SK-N-SH (cell line): ENCODE measurements around the gene SCAMP2. TPM values are rescaled to one million over a fixed set of nuclear protein-coding genes. Genes with fewer than 3 reads are reported as not detected.

Source experiments
- CTCF ChIA-PET: fragments of 300-600, 350-600 bp; formaldehyde crosslinking; extraction: SDS; loops from one replicate; lab custom pipeline; 2021; lab: Yijun Ruan, JAX
- POLR2A ChIA-PET: fragments of 350-600 bp; sonication (Branson Sonifier 250); formaldehyde crosslinking; extraction: SDS; loops from one replicate; lab custom pipeline; 2020; ENCODE audit warnings: antibody characterized with exemption, inconsistent platforms; lab: Yijun Ruan, JAX
- DNase-seq: peaks from one replicate; pipeline ENCODE4 v3.0.0; 2012
- H2AFZ ChIP-seq: fragments of 200-600 bp; sonication (generic); 2 replicates; pipeline ENCODE4 v1.8.1; 2016; ENCODE audit warnings: antibody characterized with exemption, mild to moderate bottlenecking, low read depth
- H3F3A ChIP-seq: fragments of 200-600 bp; sonication (generic); replicated peaks from 2 replicates; pipeline ENCODE3; 2016; ENCODE audit warnings: antibody characterized with exemption, mild to moderate bottlenecking; ENCODE audit not compliant: insufficient read depth
- H3K27ac ChIP-seq, 2 experiments: fragments of 200-500 bp in 1 of 2; fragments of 200-600 bp in 1 of 2; sonication (Bioruptor generic) in 1 of 2; sonication (generic), shearing (Covaris generic) in 1 of 2; 2 replicates each; pipeline versions ENCODE4 v1.5.1 to v1.6.1; 2014 to 2016; ENCODE audit warnings: low read depth in 2 of 2, inconsistent platforms in 1 of 2, low read length in 1 of 2, mild to moderate bottlenecking in 1 of 2, mixed read lengths in 1 of 2
- H3K27me3 ChIP-seq: fragments of 200-600 bp; sonication (generic), shearing (Covaris generic); 2 replicates; pipeline ENCODE4 v1.6.1; 2016; ENCODE audit warnings: mixed run types; ENCODE audit not compliant: insufficient read depth
- H3K36me3 ChIP-seq, 2 experiments: fragments of 200-500 bp in 1 of 2; fragments of 200-600 bp in 1 of 2; sonication (Bioruptor generic) in 1 of 2; sonication (generic) in 1 of 2; replicated peaks in 1 of 2; 2 replicates each; pipeline versions ENCODE3 to v1.5.1; 2014 to 2016; ENCODE audit warnings: low read length in 1 of 2, mild to moderate bottlenecking in 1 of 2; ENCODE audit not compliant: insufficient read depth in 2 of 2, control insufficient read depth in 1 of 2
- H3K4me1 ChIP-seq, 2 experiments: fragments of 200-500 bp in 1 of 2; fragments of 200-600 bp in 1 of 2; sonication (Bioruptor generic) in 1 of 2; sonication (generic), shearing (Covaris generic) in 1 of 2; 2 replicates each; pipeline versions ENCODE4 v1.5.1 to v1.6.1; 2014 to 2016; ENCODE audit warnings: low read depth in 1 of 2, low read length in 1 of 2, mixed run types in 1 of 2; ENCODE audit not compliant: insufficient read depth in 2 of 2, control insufficient read depth in 1 of 2
- H3K4me2 ChIP-seq: fragments of 200-600 bp; sonication (generic), shearing (Covaris generic); 2 replicates; pipeline ENCODE4 v1.6.1; 2017; ENCODE audit warnings: mixed run types
- H3K4me3 ChIP-seq, 2 experiments: fragments of 200-500 bp in 1 of 2; fragments of 200-600 bp in 1 of 2; sonication (Bioruptor generic) in 1 of 2; sonication (generic), shearing (Covaris generic) in 1 of 2; 2 replicates each; pipeline versions ENCODE4 v1.5.1 to v1.8.1; 2014 to 2016; ENCODE audit warnings: low read depth in 2 of 2, inconsistent platforms in 1 of 2, low read length in 1 of 2, mild to moderate bottlenecking in 1 of 2, mixed read lengths in 1 of 2, moderate library complexity in 1 of 2
- H3K79me2 ChIP-seq: fragments of 200-600 bp; sonication (generic); 2 replicates; pipeline ENCODE4 v1.8.1; 2017; ENCODE audit warnings: mild to moderate bottlenecking; ENCODE audit not compliant: insufficient read depth
- H3K9ac ChIP-seq: fragments of 200-600 bp; sonication (generic); 2 replicates; pipeline ENCODE4 v1.6.1; 2017; ENCODE audit warnings: mixed run types
- H3K9me2 ChIP-seq: fragments of 200-600 bp; sonication (generic); 2 replicates; pipeline ENCODE4 v1.6.1; 2017; ENCODE audit warnings: mixed run types
- H3K9me3 ChIP-seq: fragments of 200-600 bp; sonication (generic); 2 replicates; pipeline ENCODE4 v1.6.1; 2017; ENCODE audit warnings: mixed run types, mild to moderate bottlenecking, moderate library complexity
- H4K20me1 ChIP-seq: fragments of 200-600 bp; sonication (generic); 2 replicates; pipeline ENCODE4 v1.6.1; 2017; ENCODE audit warnings: mild to moderate bottlenecking, mixed run types; ENCODE audit not compliant: insufficient read depth
- CTCF ChIP-seq: fragments of 200-600 bp; sonication (generic); IDR thresholded peaks from 2 replicates; pipeline ENCODE4 v1.6.1; 2017; ENCODE audit warnings: antibody characterized with exemption, mild to moderate bottlenecking, moderate library complexity
- ELF1 ChIP-seq: IDR thresholded peaks from 2 replicates; pipeline ENCODE4 v1.4.0; 2012
- GATA2 ChIP-seq: sonication (generic); formaldehyde crosslinking; IDR thresholded peaks from 2 replicates; pipeline ENCODE4 v1.5.0; 2020; ENCODE audit warnings: mild to moderate bottlenecking, missing genetic modification reagents
- JUND ChIP-seq: IDR thresholded peaks from 2 replicates; pipeline ENCODE4 v1.4.0; 2012
- MEF2A ChIP-seq: IDR thresholded peaks from 2 replicates; pipeline ENCODE4 v1.4.0; 2012; ENCODE audit warnings: low read depth, borderline replicate concordance
- MXI1 ChIP-seq: IDR thresholded peaks from 2 replicates; pipeline ENCODE4 v1.6.1; 2012; ENCODE audit warnings: mild to moderate bottlenecking, low read depth, low read length, improper control_type of control experiment
- NFIC ChIP-seq: IDR thresholded peaks from 2 replicates; pipeline ENCODE4 v1.4.0; 2012; ENCODE audit warnings: borderline replicate concordance
- NRF1 ChIP-seq: IDR thresholded peaks from 2 replicates; pipeline ENCODE4 v1.6.1; 2012; ENCODE audit warnings: low read depth, mild to moderate bottlenecking, low read length
- POLR2AphosphoS5 ChIP-seq: IDR thresholded peaks from 2 replicates; pipeline ENCODE4 v1.6.1; 2012; ENCODE audit warnings: low read depth, low read length
- RAD21 ChIP-seq: IDR thresholded peaks from 2 replicates; pipeline ENCODE4 v1.6.1; 2012; ENCODE audit warnings: mild to moderate bottlenecking, low read length
- RFX5 ChIP-seq: IDR thresholded peaks from 2 replicates; pipeline ENCODE4 v1.6.1; 2012; ENCODE audit warnings: mild to moderate bottlenecking, improper control_type of control experiment, low read length
- SIN3A ChIP-seq: IDR thresholded peaks from 2 replicates; pipeline ENCODE4 v1.6.1; 2012; ENCODE audit warnings: low read depth, mild to moderate bottlenecking, low read length, moderate library complexity, borderline replicate concordance
- TAF1 ChIP-seq: IDR thresholded peaks from 2 replicates; pipeline ENCODE4 v1.6.1; 2012; ENCODE audit warnings: low read depth, mild to moderate bottlenecking, low read length, moderate library complexity, borderline replicate concordance
- TCF12 ChIP-seq: IDR thresholded peaks from 2 replicates; pipeline ENCODE4 v1.4.0; 2012
- TEAD4 ChIP-seq: IDR thresholded peaks from 2 replicates; pipeline ENCODE4 v1.4.0; 2012; ENCODE audit warnings: mild to moderate bottlenecking, borderline replicate concordance; ENCODE audit not compliant: insufficient read depth
- USF1 ChIP-seq: IDR thresholded peaks from 2 replicates; pipeline ENCODE4 v1.4.0; 2012; ENCODE audit warnings: low read depth, borderline replicate concordance
- USF2 ChIP-seq: fragments of 150-350 bp; IDR thresholded peaks from 2 replicates; pipeline ENCODE4 v1.6.1; 2017; ENCODE audit warnings: antibody characterized with exemption, low read length, low read depth, borderline replicate concordance
- ZBTB33 ChIP-seq: IDR thresholded peaks from 2 replicates; pipeline ENCODE4 v1.4.0; 2012; ENCODE audit warnings: low read depth, borderline replicate concordance
- WGBS: methylation state at CpG from one replicate; pipeline ENCODE4 v1.1.6; 2017; ENCODE audit warnings: low lambda C conversion rate; 5-methylcytosine and 5-hydroxymethylcytosine counted together
- polyA plus RNA-seq, 3 experiments: library from polyadenylated mRNA; depleted of rRNA; stranded (reverse); fragments of >200 nt; gene quantifications; 2 replicates each; pipeline ENCODE4 v1.2.3, GENCODE V29; 2012
- TF ChIP-seq, protein P1 (sequence below): fragments of 150-350 bp; IDR thresholded peaks from 2 replicates; pipeline ENCODE4 v1.6.1; 2016; ENCODE audit warnings: mild to moderate bottlenecking, low read depth, low read length
- TF ChIP-seq, protein P2 (sequence below): IDR thresholded peaks from 2 replicates; pipeline ENCODE4 v1.4.0; 2012; ENCODE audit warnings: low read depth

The SCAMP2 gene
- polyA plus RNA-seq, 1 of the 3 experiments (the other 2 are of a cell fraction) = 88.1 TPM

DNA sequence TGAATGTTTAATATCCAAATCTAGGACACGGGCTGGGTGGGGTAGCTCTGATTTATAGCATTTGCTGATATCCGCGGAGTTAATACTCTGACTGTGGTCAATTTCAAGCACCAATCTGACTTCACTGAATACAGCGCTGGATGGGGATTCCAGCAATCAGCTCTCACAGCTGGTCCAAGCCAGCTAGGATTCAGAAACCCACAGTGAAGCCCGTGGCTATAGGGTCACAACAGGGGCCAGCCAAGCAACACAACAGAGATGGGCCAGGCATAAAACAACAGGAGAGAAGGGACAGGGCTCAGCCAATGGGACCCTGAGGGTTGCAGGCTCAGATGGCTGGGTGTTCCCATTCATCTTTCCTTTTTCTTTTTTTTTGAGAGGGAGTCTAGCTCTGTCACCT, 65.9 kb downstream of the SCAMP2 start:
- H3F3A ChIP-seq = peaks cover 5% of the 10 kb centered on the region
- no peak for DNase-seq
- whole genome bisulfite sequencing = 62% methylated on average over 4 of the region's 5 CpGs
- H3K4me3 ChIP-seq = no peak overlapping the region
- no peaks in the 10 kb centered on the region for H3K79me2 ChIP-seq
- H3K27ac ChIP-seq = no peak overlapping the region
- H3K4me2 ChIP-seq = no peak overlapping the region
- no peak overlapping the region for H3K9ac ChIP-seq
- no peaks in the 10 kb centered on the region for H3K27me3 ChIP-seq
- H2AFZ ChIP-seq = no peak overlapping the region
- no peaks in the 10 kb centered on the region for H3K4me1 ChIP-seq
- no peaks in the 10 kb centered on the region for H3K9me3 ChIP-seq
- H3K36me3 ChIP-seq = peaks cover 0 to 17% of the 10 kb centered on the region in 2 experiments
- no peaks in the 10 kb centered on the region for H3K9me2 ChIP-seq
- ChIA-PET POLR2A (no interaction called here), CTCF (interaction anchor here (0.7 to 2.2 kb wide), 4 partner anchors 7 to 173 kb away, joined by 3 to 10 read pairs (median 4); no protein-coding TSS in a partner anchor)
- H4K20me1 ChIP-seq = no peaks in the 10 kb centered on the region
- no peak for TF ChIP-seq TEAD4
- TF ChIP-seq USF1 = no peak
- TF ChIP-seq JUND = no peak
- TF ChIP-seq, protein P1, sequence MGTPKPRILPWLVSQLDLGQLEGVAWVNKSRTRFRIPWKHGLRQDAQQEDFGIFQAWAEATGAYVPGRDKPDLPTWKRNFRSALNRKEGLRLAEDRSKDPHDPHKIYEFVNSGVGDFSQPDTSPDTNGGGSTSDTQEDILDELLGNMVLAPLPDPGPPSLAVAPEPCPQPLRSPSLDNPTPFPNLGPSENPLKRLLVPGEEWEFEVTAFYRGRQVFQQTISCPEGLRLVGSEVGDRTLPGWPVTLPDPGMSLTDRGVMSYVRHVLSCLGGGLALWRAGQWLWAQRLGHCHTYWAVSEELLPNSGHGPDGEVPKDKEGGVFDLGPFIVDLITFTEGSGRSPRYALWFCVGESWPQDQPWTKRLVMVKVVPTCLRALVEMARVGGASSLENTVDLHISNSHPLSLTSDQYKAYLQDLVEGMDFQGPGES = no peak
- TF ChIP-seq NRF1 = no peak
- no peak for TF ChIP-seq ELF1
- TF ChIP-seq MEF2A = no peak

DNA sequence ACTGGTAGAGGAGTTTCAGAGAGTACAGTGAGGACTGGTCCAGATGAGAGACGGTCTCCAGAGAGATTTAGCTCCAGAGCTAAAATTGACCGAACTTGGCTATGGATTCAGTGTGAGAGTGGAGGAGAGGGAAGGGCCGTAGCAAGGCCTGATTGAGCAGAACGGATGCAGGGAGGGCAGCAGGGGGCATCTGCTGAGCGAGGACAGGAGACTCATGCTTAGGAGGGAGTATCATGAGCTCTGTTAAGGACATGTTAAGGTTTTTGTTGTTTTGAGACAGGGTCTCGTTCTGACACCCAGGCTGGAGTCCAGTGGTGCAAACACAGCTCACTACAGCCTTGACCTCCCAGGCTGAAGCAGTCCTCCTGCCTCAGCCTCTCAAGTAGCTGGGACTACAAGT, 68.2 kb downstream of the SCAMP2 start:
- H3K4me3 ChIP-seq = no peak overlapping the region
- no peak overlapping the region for H3K27ac ChIP-seq
- CTCF ChIA-PET = interaction anchor here (1.0 to 3.0 kb wide), 7 partner anchors 13 to 36 kb away, joined by 3 to 13 read pairs (median 6); partner anchors contain the start of gene CSK
- peaks cover 0 to 38% of the 10 kb centered on the region in 2 experiments for H3K36me3 ChIP-seq
- no peak for DNase-seq
- no peaks in the 10 kb centered on the region for H3K9me2 ChIP-seq
- no peaks in the 10 kb centered on the region for H3K27me3 ChIP-seq
- no peak overlapping the region for H2AFZ ChIP-seq
- 95% methylated on average over 5 of the region's 6 CpGs for WGBS
- H3K9ac ChIP-seq = no peak overlapping the region
- H3F3A ChIP-seq = peaks cover 5% of the 10 kb centered on the region
- no peaks in the 10 kb centered on the region for H3K9me3 ChIP-seq
- no peak overlapping the region for H3K4me2 ChIP-seq
- H3K79me2 ChIP-seq = no peaks in the 10 kb centered on the region
- no peak for TF ChIP-seq RFX5
- no peak for TF ChIP-seq RAD21
- TF ChIP-seq, protein P2, sequence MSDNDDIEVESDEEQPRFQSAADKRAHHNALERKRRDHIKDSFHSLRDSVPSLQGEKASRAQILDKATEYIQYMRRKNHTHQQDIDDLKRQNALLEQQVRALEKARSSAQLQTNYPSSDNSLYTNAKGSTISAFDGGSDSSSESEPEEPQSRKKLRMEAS = no peak
- TF ChIP-seq CTCF = no peak
- no peak for TF ChIP-seq ZBTB33
- TF ChIP-seq SIN3A = no peak
- no peak for TF ChIP-seq MEF2A
- TF ChIP-seq TAF1 = no peak
- TF ChIP-seq GATA2 = no peak
- TF ChIP-seq USF1 = no peak
- no peak for TF ChIP-seq TCF12
- no peak for TF ChIP-seq MXI1
- no peak for TF ChIP-seq POLR2AphosphoS5
- TF ChIP-seq USF2 = no peak
- TF ChIP-seq NFIC = no peak
- POLR2A ChIA-PET = no interaction called here
- H3K4me1 ChIP-seq = no peaks in the 10 kb centered on the region
- H4K20me1 ChIP-seq = peaks cover 9% of the 10 kb centered on the region; the same call in 1 of the 2 replicates
